Stimulated activated naive CD8-positive, alpha-beta T cell treated with anti-CD3 and anti-CD28 coated beads, Interleukin-15, amount 100 ng/mL, for 72 hours (primary cell): ENCODE measurements around the gene FZR1.

Source experiments
- ATAC-seq: fragments of 150-1000 bp; cut with Tn5 transposase; 2 replicates; pipeline ENCODE4 v1.10.0; 2021; ENCODE audit warnings: mild to moderate bottlenecking, moderate library complexity
- DNase-seq, 2 donors: peaks; one replicate each; pipeline ENCODE4 v3.0.0; 2021 to 2022
- H3K27ac Mint-ChIP-seq, 2 donors: one replicate each; pipeline ENCODE4 v1.8.0; 2022; ENCODE audit warnings: mild to moderate bottlenecking in 2 of 2, mixed read lengths in 2 of 2, moderate library complexity in 2 of 2
- H3K27me3 Mint-ChIP-seq: one replicate; pipeline ENCODE4 v1.8.0; 2022; ENCODE audit warnings: mixed read lengths
- H3K4me1 Mint-ChIP-seq: one replicate; pipeline ENCODE4 v1.8.0; 2022; ENCODE audit warnings: mild to moderate bottlenecking, mixed read lengths
- H3K4me3 Mint-ChIP-seq, 2 donors: one replicate each; pipeline ENCODE4 v1.8.0; 2022; ENCODE audit warnings: mild to moderate bottlenecking in 2 of 2, mixed read lengths in 2 of 2, moderate library complexity in 1 of 2
- H3K9me3 Mint-ChIP-seq, 2 donors: one replicate each; pipeline ENCODE4 v1.8.0; 2022; ENCODE audit warnings: mixed read lengths in 2 of 2

FZR1 gene

DNA sequence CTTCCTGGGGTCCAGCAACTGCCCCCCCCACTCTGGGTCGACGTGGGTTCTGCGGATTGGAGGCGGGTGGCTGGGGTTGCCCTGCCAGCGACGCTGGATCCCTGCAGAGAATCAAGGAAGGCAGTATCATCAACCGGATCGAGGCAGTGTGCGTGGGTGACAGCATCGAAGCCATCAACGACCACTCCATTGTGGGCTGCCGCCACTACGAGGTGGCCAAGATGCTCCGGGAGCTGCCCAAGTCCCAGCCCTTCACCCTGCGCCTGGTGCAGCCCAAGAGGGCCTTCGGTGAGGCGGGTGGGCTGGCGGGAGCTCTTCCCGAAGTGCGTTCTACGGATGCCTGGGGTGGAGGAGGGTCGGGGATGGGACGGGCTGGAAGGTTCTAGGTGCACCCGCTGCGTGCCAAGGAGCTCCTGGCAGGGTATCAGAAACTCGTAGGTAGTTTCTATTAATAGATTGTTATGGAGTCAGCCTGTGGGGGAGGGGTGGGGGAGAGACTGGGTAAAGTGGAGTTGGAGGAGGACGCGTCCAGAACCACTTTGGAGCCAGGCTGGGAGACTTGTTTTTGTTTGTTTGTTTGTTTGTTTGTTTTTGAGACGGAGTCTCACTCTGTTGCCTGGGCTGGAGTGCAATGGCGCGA lies 80.7 kb downstream of the FZR1 start:
- H3K4me1 Mint-ChIP-seq = peaks cover 9% of the 10 kb centered on the region
- H3K27me3 Mint-ChIP-seq = no peaks in the 10 kb centered on the region
- H3K9me3 Mint-ChIP-seq = peaks cover 0 to 6% of the 10 kb centered on the region in 2 donors
- DNase-seq (no peak), ATAC-seq (no peak)
- no peak overlapping the region for H3K4me3 Mint-ChIP-seq
- no peak overlapping the region for H3K27ac Mint-ChIP-seq
